CD4-positive, alpha-beta T cell treated with Interleukin-12 subunit alpha and Interleukin-12 subunit beta, for 1 hour (primary cell): ENCODE results near the gene ARL6IP5.
A peak's percentile ranks its signal among the peaks of the same experiment; 100 is the strongest.

Source experiments
- DNase-seq: peaks from one replicate; pipeline ENCODE4 v3.0.0-alpha.2; 2020

The ARL6IP5 gene

DNA sequence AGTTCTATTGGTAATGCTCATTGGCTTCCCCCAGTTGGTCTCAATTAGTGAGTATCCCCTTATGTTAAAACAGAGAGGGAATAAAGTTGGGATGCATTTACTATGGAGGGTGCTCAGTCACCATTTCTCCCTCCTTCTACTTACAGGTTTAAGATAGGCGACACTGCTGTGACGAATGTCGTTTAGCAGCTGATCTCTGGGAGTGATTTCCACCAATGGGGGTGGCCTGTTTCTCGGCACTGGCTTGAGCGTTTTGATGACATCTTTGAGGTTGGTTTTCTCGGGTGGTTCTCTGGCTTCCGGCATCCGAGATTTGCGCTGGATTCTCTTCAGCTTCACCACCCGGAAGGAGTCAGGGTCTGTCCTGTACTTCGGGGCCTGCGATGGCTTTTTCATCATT is 33.8 kb downstream of the ARL6IP5 start:
- DNase-seq, result no peak

DNA sequence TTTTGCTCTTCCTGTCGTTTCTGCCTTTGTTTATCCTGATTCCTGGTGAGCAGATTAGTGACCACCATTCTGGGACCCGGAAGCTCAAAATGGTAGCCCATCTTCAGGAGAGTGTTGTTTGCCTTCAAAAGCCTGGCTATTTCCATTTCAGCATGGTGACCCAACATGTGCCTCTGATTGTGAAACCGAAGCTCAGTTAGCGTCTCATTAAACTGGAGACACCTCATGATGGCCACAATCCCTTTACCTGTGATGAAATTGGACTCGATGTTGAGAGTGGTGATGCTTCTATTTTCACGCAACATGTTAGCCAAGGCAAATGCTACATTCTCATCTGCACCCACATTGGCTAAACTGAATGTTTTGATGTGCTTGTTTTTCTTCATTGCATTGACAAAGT is 34.4 kb downstream of the ARL6IP5 start:
- DNase-seq, result no peak

GRCh38 chr3:69119681-69120080 is 34.9 kb downstream of the ARL6IP5 start:
- no peak for DNase-seq

- peak; percentile 86 for DNase-seq
Measured at GRCh38 chr3:69120879-69121464, 36.2 kb downstream of the ARL6IP5 start.

GRCh38 chr3:69121513-69121912 is 36.8 kb downstream of the ARL6IP5 start:
- no peak for DNase-seq

DNA sequence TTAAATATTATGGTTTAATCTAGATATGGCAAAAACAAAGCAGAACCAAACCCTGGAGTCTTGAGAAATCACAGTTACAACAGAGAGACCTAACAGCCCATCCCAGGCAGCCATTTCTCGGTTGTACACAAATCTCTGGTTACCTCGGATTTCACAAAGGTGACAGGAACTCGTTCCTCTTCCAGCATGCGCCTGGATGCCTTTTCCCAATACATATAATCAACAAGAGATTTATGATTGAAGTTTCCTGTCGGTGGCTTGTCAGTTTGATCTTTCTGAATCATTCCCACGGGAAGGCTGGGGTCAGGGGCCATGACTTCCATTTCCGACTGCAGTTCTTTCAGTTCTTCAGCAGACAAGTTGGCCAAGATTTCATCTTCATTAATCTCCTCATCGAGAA is 37.2 kb downstream of the ARL6IP5 start:
- DNase-seq, result no peak

- no peak for DNase-seq
Measured at GRCh38 chr3:69122403-69122802, 37.7 kb downstream of the ARL6IP5 start, which contains the start of gene LMOD3. TSS of gene LMOD3 (minus strand) at chr3:69122595. CDS start at chr3:69122386, 209 bp downstream.

GRCh38 chr3:69126216-69126615 is 41.5 kb downstream of the ARL6IP5 start:
- DNase-seq, result no peak

DNA sequence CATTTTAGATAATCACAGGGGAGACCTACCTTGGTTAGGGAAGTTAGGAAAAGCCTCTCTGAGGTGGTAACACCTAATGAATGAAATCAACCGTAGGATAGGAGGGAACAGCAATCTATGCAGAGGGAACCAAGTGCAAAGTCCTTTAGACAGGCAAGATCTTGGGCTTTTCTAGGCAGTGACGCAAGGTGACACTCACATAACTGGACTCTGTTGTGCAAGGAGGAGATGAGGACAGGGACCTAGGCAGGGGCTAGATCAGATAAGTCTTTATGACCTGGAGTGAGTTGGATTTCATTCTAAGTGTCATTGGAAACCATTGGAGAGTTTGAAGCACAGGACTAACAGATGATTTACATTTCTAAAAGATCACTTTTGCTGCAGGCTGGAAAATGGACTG is 42.3 kb downstream of the ARL6IP5 start:
- no peak for DNase-seq

- no peak for DNase-seq
Measured at GRCh38 chr3:69128509-69128908, 43.8 kb downstream of the ARL6IP5 start.

DNA sequence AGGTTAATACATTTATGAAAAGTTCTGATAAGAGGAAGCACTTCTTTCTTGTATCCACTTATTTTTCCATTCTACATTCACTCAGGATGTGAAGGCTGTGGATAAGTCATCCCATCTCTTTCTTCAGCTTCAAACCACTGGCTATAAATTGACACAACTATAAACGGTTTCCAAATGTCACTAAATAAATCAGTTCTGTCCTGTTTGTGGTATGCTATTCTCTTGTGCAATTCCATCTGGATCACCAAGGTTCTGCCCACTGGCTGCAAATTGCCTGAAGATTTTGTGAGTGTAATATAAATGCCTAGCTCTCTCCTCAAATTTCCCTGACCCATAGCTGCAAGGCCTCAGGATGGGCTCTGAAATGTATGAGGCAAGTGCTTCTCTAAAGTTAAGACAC is 44.8 kb downstream of the ARL6IP5 start:
- no peak for DNase-seq

DNA sequence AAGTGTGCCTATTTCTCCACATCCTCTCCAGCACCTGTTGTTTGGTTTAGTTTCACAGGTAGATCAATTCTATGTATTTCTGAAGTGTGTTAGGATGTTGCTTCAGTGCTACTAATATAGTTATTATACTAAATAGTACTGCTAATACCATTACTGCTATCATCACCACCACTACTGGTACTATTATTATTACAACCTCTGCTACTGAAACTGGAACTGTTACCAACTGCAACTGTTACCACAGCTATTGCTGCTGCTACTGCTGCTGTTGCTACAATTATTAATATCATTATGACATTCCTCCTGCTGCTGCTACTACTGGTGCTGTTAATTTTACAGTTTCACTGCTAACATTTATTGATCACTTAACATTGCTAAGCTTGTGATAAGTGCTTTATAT is 46.0 kb downstream of the ARL6IP5 start:
- DNase-seq, result no peak

GRCh38 chr3:69137005-69137404 is 52.3 kb downstream of the ARL6IP5 start:
- DNase-seq, result no peak

GRCh38 chr3:69137412-69137811 is 52.7 kb downstream of the ARL6IP5 start:
- no peak for DNase-seq

GRCh38 chr3:69141313-69141712 is 56.6 kb downstream of the ARL6IP5 start:
- DNase-seq, result no peak

GRCh38 chr3:69142090-69142489 is 57.4 kb downstream of the ARL6IP5 start:
- DNase-seq, result no peak

DNA sequence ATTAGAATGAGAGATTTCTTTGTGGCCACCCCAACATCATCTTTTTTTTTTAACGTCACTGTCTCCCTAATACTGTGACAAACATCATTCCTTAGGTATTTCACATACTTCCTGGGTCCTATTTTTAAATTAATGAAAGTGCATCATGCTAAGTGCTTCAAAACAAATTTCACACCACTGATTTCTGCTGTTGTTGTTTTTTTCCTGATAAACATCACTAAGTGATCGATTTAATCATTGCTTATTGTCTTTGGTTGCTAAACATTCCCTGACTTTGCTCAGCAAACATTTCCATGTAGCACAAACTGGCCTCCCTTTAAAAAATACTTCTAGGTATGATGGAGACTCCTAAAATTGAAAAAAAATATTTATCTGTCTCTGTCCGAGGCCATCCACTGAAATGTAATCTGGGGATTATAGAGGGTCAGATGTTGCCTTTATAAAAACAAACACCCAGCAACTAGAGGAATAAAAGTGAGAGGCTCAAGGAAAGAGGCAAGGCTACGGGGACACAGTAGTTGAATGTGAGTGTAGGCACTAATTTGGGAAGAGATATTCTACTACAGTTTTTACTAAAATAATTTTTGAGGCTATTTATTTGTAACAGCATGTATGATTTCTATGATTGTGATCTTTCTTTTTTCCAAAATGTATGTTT is 58.2 kb downstream of the ARL6IP5 start:
- DNase-seq, result no peak

- no peak for DNase-seq
Measured at GRCh38 chr3:69143612-69144011, 58.9 kb downstream of the ARL6IP5 start.

GRCh38 chr3:69144631-69145245 is 60.0 kb downstream of the ARL6IP5 start:
- DNase-seq, result no peak

DNA sequence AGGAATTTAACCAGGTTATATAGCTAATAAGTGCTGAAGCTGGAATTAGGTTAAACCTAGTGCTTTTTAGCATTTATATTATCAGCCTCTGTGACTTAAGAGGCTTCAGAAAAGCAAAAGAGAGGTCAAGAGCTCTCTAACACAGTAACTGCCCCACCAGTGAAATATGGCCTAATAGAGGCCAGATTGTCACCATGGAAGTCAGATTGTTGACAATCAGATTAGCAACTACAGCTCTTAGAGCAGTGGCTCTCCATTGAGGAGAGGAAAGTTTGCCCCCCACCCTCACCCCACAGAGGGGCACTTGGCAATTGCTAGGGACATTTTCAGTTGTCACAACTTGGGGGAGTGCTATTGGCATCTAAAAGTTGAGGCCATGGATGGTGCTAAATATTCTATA is 61.0 kb downstream of the ARL6IP5 start:
- no peak for DNase-seq

- DNase-seq, result no peak
Measured at GRCh38 chr3:69149586-69149985, 64.8 kb downstream of the ARL6IP5 start.
